GM18907 (cell line): ENCODE measurements around the gene ADAMTS18.
A peak's percentile ranks its signal among the peaks of the same experiment; 100 is the strongest.
"Not testable (repeated sequence)": the region's sequence is repeated elsewhere in the genome, so short reads cannot be mapped to it uniquely, and the experiment has no call there.

Experiments
- ATAC-seq: cut with Tn5 transposase; IDR thresholded peaks from one replicate; pipeline ENCODE4 v1.9.1; 2021; ENCODE audit warnings: mild to moderate bottlenecking, moderate library complexity; ENCODE audit not compliant: unreplicated experiment

Gene ADAMTS18

DNA sequence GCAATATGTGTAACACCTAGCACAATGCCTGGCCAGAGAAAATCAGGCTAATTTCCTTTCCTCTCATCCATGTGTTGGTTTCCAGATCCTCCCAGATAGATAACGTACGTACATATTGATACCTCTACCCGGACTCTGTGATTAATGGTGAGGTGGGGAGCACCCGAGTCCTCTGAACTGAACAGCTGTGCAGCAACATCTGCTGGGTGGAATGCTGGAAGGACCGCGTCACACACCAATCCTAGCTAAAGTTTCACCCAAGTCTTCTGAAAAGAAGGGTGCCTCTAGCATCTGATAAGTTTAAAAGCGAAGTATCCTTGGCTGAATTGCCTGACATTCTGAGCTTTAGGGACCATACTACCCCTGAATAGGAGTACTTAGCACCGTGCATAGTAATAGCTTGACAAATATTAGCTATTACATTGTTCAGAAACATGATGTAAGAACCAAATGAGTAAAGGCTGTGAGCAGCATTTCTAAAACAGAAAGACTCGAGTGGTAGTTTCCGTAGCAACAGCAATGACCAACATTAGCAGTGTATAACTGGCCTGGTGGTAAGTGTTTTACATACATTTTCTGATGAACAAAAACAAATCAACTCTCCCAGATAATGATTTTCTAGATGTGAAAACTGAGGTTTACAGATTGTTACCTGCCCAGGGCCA lies 144.3 kb downstream of the ADAMTS18 start:
- ATAC-seq = no peak

DNA sequence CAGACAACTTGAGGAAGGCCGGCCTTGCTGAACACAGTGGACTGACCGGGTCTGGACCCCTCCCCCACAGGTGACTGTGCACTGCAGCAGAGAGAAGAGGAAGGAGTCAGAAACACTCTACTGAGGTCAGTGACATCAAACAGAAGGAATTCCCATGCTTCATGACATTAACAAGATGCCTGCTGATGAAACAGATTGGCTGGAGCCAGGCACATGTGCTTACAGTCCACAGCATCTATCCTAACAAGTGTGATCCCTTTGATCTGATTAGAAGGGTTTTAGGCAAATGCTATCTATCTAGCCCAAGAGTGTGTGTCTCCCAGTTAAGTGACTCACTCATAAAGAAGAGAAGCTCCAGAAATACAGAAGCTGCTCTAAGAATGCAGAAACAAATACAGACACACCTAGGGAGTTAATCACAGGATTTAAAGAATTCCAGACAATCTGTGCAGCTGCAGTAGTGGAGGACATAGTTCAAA lies 145.5 kb downstream of the ADAMTS18 start:
- no peak for ATAC-seq

DNA sequence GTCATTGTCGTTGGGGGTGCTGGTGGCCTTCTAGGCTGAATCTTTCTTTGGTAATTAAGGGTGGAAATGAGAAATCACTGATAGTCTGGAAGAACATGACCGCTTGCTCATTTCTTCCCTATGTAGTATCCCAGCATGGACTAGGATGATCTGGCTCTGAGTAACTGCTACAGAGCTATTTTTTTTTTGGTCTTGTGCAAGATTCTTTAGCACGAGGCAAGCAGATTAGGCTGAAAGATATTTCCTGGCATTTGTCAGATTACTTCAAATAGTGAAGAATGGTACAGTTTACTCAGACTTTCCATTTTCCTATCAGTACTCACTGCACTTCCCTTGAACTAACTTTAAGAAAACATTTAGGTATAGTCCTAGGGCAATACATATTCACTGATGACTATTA lies 146.6 kb downstream of the ADAMTS18 start:
- no peak for ATAC-seq

DNA sequence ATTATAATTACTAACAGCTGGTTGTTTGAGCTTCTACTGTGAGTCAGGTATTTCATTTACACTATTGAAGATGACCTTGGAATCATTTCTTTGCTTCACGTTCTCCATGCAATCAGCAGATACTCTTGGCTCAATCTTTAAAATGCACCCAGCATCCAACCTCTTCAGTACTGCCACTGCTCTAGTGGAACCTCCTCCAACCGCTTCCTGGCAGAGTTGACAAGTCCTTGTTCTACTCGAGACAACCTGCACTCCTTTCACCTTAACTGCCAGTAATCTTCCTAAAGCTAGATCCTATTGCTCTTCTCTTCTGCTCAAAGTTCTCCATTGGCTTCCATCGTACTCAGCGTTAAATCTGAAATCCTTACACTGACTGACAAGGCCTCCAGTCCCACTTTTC lies 149.2 kb downstream of the ADAMTS18 start:
- no peak for ATAC-seq

DNA sequence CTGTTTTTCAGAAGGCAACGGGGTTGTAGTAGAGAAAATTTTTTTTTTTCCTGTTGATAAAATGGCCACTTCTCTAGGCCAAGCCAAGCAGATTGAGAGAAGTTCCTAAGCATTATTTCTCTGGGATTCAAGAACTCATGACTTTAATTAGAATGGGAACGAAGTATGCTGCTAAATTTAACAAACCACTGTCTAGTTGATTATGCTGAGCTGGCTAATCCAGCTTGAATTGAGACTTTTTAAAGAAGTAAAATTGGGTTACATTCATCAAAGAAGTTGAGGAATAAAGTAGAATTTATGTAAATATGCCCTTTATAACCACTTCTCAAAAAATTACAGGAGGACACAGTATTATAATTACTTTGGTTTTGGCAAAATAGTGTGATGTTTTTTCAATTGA lies 152.5 kb downstream of the ADAMTS18 start:
- ATAC-seq = no peak

DNA sequence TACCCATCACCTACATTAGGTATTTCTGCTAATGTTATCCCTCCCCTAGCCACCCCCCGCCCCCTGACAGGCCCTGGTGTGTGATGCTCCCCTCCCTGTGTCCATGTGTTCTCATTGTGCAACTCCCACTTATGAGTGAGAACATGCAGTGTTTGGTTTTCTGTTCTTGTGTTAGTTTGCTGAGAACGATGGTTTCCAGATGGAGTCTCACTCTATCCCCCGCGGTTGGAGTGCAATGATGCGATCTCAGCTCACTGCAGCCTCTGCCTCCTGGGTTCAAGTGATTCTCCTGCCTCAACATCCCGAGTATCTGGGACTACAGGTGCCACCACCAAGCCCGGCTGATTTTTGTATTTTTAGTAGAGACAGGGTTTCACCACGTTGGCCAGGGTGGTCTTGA lies 155.5 kb downstream of the ADAMTS18 start:
- ATAC-seq = not testable (repeated sequence)

DNA sequence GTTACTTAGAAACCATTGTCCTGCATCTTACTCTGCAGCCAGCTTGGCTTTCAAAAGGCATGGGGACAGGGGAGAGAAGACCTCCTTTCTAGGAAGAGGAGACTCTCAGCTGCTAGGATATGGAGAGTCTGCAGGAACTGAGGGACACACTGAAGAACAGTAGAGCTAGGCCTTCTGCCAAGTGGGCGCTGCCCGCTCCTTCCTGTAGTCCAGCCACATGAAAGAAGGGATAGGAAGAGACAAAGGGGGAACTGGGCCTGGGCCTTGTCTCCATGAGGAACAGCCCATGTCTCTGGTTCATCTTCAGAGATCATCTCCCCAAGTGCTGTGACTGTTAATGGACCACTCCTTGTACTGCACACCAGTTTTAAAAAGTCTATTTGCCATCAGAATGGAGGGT lies 157.3 kb downstream of the ADAMTS18 start:
- ATAC-seq = no peak

DNA sequence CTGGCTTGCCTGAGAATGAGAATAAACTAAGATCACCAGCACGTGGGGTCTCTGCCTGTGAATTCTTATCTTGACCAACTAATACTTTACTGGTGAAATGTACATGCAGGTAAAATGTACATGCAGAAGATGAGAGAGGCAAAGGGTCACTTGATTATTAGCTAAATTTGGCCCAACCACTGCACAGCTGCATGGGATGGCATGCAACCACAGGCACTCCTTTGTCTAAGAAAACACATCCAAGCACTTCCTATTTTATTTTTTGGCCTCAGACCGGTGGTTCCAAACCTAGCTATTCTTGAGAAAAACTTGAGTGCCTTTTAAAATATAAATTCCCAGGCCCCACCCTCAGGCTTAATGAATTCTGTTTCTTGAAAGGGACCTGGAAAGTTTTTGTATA lies 157.7 kb downstream of the ADAMTS18 start:
- ATAC-seq = no peak

DNA sequence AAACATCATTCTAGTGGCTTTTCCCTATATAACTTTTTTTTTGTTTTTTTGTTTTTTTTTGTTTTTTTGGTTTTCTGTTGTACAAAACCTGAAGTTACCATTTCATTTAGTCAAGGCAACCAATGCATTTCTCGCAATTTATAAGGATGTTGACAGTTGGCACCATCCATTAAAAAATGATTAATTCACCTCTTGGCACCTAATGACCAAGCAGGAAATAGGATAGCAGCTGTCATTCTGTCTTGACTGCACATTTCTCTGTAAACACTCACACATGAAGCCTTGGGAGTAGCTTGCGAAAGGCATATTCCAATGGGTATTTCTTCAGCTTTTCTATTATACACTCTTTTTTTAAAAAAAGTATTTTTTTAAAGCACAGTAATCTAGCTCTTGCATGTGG lies 158.2 kb downstream of the ADAMTS18 start:
- ATAC-seq = no peak

DNA sequence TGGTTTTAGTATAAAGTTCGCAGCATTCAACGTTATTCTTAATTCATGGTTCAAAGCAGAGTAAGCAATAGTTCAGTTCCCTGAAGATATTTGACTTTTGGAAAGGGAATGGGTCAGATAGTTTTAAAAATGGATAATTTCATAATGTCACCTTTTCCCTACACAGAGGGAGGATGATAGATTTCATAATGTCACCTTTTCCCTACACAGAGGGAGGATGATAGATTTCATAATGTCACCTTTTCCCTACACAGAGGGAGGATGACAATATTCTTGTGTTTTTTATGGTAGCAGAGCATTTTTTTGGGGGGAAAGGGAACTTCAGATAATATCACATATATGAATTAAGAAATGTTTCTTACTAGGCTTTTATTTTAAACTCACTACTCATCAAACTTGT lies 159.5 kb downstream of the ADAMTS18 start:
- ATAC-seq = not testable (repeated sequence)

DNA sequence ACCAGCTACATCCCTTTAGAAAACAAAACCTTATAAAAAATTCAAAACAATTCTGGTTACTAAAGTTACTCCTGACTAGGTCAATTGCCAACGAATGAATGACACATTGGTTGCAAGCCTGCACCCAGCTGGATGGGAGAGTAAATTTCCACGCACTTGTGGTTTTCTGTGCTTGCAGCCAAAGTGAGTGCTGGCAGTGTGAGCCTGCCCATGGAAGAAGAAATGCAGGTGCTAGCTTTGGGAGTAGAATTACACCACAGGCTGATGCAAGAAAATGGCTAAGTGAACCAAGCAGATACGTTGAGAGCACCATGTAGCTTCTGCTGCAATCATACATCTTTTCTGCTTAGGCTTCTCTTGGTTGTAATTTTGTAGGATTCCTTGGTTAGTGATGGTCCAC lies 161.0 kb downstream of the ADAMTS18 start:
- no peak for ATAC-seq

DNA sequence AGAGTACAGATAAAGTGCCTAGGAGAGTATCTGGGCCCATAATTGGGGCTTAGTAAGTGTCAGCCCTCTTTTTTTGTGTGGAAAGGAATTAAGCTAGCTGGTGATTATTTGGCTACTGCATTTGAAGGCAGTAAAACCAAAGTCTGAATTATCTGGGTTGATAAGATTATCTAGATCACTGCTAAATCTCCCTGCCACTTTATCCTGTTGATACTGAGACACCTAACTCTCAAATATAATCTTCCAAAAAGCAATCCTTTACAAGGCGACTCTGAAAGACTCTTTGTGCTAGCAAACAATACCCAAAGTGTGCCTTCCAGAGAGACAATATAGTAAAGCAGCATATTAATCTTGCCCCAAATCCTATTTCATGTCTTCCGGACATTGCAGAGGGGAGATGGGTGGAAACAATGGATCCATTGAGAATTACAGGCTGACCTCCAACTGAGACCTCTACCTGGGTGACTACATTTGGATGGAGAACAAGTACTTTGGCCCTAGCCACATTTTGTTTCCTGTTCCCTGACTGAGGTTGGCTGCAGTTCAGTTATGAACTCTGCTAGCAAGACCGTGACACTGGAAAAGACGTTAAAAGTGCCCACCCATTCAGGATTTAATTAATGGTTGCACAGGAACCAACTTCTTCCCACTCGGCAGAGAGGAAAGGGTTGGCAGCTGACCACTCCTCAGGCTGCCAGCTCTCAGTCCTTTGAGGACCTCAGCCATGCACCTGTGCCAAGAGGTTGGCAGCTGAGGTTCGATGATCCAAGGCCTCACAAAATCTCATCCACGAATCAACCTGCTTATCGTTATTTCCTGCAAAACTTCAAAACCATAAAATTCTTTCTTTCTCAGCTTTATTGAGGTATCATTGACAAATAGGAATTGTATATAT lies 163.1 kb downstream of the ADAMTS18 start:
- no peak for ATAC-seq

DNA sequence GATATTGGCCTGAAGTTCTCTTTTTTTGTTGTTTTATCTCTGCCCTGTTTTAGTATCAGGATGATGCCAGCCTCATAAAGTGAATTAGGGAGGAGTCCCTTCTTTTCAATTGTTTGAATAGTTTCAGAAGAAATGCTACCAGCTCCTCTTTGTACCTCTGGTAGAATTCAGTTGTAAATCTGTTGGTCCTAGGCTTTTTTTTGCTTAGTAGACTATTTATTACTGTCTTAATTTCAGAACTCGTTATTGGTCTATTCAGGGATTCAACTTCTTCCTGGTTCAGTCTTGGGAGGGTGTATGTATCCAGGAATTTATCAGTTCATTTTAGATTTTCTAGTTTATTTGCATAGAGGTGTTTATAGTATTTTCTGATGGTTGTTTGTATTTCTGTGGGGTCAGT lies 168.6 kb downstream of the ADAMTS18 start:
- not testable (repeated sequence) for ATAC-seq

DNA sequence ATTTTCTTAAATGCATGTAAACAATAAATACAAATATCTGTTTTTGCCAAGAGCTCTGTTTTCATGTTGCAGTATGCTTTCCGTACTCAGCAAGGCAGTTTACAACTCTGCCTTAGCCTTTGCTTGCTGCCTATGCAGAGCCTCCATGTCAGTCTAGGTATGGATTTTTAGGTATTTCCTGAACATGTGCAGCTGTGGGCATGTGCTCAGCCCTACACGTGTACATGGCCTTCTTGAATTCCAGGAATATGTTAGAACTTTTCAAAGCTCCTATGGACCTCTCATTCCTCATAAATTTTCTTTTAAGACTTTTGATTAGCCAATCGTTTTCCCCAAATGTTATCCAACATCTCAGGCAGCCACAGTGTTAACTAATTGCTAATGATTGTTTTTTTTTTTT lies 171.9 kb downstream of the ADAMTS18 start:
- no peak for ATAC-seq

DNA sequence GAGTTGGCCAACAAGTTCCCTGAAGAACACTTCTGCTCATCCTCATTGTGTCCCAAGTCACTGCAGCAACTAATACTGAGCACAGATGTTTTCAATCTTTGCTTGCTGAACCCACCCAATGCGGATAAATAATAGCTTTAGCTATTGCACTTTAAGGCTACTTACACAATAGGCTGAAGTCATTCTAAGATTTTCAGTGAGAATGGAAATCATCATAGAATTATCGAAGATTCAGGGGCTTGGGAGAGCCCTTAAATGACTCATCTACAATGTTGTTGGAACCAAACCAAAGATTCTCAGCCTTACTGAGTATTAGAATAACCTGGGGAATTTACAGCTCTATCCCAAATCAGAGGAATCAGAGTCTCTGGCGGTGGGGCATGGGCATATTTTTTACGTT lies 184.4 kb downstream of the ADAMTS18 start:
- ATAC-seq = no peak

DNA sequence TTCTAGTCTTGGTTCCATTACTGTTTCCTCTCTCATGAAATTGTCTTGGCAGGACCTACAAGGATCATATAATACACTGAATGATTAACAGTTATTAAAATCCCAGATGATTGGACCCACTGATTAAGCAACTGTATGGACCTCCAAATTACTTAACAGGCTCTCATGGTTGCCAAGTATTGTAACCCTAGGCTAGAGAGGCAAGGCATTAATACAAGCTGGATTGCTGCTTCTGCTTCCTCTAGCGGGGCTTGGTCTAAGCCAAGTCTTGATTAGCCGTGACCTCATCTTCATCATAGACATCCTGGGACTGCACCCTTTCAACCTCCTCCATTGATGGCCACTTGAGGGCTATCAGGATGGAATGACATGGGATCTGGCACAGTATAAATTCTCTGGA lies 188.7 kb downstream of the ADAMTS18 start:
- no peak for ATAC-seq

DNA sequence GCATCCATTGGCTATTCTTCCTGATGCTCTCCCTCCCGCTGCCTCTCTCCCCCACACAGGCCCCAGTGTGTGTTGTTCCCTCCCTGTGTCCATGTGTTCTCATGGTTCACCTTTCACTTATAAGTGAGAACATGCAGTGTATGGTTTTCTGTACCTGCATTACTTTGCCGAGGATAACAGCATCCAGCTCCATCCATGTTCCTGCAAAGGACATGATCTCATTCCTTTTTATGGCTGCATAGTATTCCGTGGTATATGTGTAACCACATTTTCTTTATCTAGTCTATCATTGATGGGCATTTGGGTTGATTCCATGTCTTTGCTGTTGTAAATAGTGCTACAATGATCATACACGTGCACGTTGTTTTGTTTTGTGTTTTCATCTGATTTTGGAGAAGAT lies 192.4 kb downstream of the ADAMTS18 start:
- ATAC-seq = not testable (repeated sequence)

DNA sequence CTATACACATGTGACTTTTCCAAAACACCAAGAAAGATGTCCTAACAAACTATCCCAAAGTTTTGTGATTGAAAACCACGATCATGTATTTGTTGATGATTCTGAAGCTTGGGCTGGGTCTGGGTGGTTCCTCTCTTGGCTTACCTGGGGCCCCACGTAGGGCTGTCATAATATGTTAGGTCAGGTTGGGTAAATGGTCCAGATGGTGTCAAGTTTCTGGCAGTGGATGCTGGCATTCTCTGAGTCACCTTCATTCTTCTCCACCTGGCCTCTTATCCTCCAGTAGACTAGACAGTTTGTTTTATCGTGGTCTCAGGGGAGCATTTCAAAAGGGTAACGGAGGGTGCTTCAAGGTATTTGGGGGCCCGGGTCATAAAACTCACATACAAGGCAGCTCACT lies 196.2 kb downstream of the ADAMTS18 start:
- no peak for ATAC-seq

DNA sequence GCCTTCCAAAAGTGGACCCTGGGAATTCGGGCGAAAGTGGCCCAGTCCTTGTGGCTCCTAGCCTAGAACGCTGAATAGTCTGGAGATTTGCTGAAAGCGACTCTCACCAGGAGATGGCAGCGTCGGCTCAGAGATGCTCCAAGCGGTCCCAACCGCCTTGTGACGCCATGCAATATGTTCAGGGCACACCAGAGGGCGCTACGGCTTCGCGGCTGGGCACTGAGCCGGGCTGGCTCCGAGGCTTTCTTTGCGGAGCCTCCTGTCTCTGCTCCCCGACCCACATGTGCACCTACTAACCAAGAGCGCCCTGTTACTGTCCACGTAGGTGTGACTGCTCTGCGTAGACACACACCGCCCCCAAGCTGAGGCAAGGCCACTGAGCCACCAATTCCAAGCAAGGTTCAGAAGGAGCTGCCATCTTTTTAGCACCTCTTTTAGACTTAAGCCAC lies 198.7 kb downstream of the ADAMTS18 start:
- ATAC-seq = peak; percentile 99

DNA sequence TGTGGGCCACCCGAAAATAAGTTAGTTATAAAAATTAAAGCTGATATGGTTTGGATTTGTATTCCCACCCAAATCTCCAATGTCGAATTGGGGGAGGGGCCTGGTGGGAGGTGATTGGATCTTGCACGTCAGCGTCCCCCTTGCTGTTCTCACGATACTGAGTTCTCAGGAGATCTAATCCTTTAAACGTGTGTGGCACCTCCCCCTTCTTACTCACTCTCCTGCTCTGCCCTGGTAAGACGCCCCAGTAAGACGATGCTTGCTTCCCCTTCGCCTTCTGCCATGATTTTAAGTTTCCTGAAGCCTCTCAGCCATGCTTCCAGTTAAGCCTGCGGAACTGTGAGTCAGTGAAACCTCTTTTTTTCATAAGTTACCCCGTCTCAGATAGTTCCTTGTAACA lies 200.2 kb downstream of the ADAMTS18 start:
- no peak for ATAC-seq

DNA sequence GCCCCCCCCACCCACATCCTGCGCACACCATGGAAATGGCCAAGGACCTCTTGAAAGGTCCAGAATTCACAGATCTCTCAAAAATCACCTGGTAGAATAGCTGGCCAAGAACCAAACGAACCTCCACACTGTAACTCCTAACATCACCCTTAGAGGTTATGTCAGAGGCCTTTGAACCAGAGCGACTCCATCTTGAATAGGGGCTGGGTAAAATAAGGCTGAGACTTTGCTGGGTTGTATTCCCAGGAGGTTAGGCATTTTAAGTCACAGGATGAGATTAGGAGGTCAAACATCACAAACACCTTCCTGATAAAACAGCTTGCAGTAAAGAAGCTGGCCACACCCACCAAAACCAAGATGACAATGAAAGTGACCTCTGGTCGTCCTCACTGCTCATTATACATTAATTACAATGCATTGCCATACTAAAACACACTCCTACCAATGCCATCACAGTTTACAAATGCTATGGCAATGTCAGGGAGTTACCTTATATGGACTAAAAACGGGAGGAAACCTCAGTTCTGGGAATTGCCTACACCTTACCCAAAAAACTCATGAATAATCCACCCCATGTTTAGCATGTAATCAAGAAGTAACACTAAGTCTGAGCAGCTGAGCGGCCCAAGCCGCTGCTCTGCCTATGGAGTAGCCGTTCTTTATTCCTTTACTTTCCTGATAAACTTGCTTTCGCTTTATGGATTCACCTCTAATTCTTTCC lies 200.9 kb downstream of the ADAMTS18 start:
- no peak for ATAC-seq
